ENCODE measurements around the gene CHRNA3. TPM values are rescaled to one million over a fixed set of nuclear protein-coding genes. Genes with fewer than 3 reads are reported as not detected.

Gene CHRNA3
- total and polyA plus RNA-seq, 7 donors = 0.23 to 13.8 (median 6.9) TPM

GRCh38 chr15:78633348-78633747 lies 12.6 kb upstream of the CHRNA3 start:
- intact Hi-C loops (cut with DNase I) = no loop called here
- no peak overlapping the region for H3K27ac ChIP-seq
- DNase-seq = no peak
- H3K9me3 ChIP-seq = no peaks in the 10 kb centered on the region
- no peaks in the 10 kb centered on the region for H3K27me3 ChIP-seq
- 88 to 94% methylated on average over 2 of the region's 2 CpGs for WGBS, 2 donors
- TF ChIP-seq, protein P1, sequence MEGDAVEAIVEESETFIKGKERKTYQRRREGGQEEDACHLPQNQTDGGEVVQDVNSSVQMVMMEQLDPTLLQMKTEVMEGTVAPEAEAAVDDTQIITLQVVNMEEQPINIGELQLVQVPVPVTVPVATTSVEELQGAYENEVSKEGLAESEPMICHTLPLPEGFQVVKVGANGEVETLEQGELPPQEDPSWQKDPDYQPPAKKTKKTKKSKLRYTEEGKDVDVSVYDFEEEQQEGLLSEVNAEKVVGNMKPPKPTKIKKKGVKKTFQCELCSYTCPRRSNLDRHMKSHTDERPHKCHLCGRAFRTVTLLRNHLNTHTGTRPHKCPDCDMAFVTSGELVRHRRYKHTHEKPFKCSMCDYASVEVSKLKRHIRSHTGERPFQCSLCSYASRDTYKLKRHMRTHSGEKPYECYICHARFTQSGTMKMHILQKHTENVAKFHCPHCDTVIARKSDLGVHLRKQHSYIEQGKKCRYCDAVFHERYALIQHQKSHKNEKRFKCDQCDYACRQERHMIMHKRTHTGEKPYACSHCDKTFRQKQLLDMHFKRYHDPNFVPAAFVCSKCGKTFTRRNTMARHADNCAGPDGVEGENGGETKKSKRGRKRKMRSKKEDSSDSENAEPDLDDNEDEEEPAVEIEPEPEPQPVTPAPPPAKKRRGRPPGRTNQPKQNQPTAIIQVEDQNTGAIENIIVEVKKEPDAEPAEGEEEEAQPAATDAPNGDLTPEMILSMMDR (IDR thresholded peaks at IDR 0.05) = no peak
- TF ChIP-seq EP300 (IDR thresholded peaks at IDR 0.05) = no peak
- H3K36me3 ChIP-seq = no peaks in the 10 kb centered on the region
- no peak overlapping the region for H3K4me3 ChIP-seq
- peaks cover 0 to 4% (median 0%) of the 10 kb centered on the region in 4 donors for H3K4me1 ChIP-seq

- no peaks in the 10 kb centered on the region for H3K4me1 ChIP-seq
- intact Hi-C loops (cut with DNase I) = no loop called here
- no peaks in the 10 kb centered on the region for H3K27me3 ChIP-seq
- no peak overlapping the region for H3K27ac ChIP-seq
- H3K4me3 ChIP-seq = no peak overlapping the region
- DNase-seq = no peak
- TF ChIP-seq, protein P1 (IDR thresholded peaks at IDR 0.05) = no peak
- TF ChIP-seq POLR2AphosphoS5 (IDR thresholded peaks at IDR 0.05) (no peak), EP300 (IDR thresholded peaks at IDR 0.05) (no peak), POLR2A (IDR thresholded peaks at IDR 0.05) (no peak)
- 78 to 85% methylated on average over 9 of the region's 9 CpGs for WGBS, 2 donors
- no peaks in the 10 kb centered on the region for H3K9me3 ChIP-seq
- H3K36me3 ChIP-seq = no peaks in the 10 kb centered on the region
Measured at GRCh38 chr15:78630886-78631633, 10.3 kb upstream of the CHRNA3 start.

DNA sequence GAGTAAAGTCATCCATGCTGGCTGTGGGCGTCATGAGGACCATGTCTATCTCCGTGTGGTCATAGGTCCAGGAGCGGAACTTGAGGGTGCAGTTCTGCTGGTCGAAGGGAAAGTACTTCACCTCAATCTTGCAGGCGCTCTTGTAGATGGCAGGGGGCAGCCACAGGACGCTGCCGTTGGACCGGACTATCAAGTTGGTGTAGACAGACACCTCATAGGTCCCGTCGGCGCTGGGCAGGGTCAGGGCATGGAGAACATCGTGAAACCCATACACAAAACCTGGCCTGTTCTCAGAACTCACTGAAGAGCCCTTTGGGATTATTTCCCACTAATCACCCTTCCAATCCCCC lies 8.9 kb upstream of the CHRNA3 start:
- Histone ChIP-seq H3K9me3 (no peaks in the 10 kb centered on the region), H3K4me3 (no peak overlapping the region), H3K36me3 (no peaks in the 10 kb centered on the region), H3K27ac (no peak overlapping the region), H3K4me1 (no peaks in the 10 kb centered on the region), H3K27me3 (no peaks in the 10 kb centered on the region)
- no peak for DNase-seq
- 94 to 95% methylated on average over 12 of the region's 12 CpGs for WGBS, 2 donors
- TF ChIP-seq, protein P1 (IDR thresholded peaks at IDR 0.05) = no peak
- TF ChIP-seq EP300 (IDR thresholded peaks at IDR 0.05) (no peak), POLR2AphosphoS5 (IDR thresholded peaks at IDR 0.05) (no peak), POLR2A (IDR thresholded peaks at IDR 0.05) (no peak)
- intact Hi-C loops (cut with DNase I) = no loop called here

DNA sequence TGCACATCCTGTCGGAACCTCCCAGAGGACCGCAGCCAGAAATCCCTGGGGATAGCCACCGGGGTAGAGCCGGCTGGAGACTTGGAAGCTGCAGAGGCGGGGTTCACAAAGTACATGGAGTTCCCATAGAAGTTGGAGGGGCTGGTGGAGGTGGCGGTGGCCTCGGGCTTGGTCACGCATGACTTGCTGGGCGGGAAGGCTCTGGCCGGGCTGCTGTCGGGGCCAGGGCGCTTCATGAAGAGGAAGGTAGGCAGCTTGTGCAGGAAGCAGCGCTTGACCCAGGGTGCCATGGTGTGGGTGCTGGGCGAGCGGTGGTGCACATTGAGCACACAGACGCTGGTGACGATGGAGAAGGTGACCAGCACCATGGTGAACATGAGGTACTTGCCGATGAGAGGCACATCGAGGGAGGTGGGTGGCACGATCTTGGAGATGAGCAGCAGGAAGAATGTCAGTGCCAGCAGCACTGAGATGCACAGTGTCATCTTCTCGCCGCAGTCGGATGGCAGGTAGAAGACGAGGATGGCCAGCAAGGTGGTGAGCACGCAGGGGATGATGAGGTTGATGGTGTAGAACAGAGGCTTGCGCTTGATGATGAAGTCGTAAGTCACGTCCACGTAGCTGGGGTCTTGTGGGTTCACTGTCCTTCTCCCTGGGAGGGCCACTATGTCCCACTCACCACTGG lies 8.4 kb upstream of the CHRNA3 start:
- WGBS, 2 donors = 92 to 93% methylated on average over 29 of the region's 29 CpGs
- H3K27ac ChIP-seq = no peak overlapping the region
- H3K4me3 ChIP-seq = no peak overlapping the region
- DNase-seq = no peak
- no peaks in the 10 kb centered on the region for H3K27me3 ChIP-seq
- no peaks in the 10 kb centered on the region for H3K36me3 ChIP-seq
- H3K9me3 ChIP-seq = no peaks in the 10 kb centered on the region
- TF ChIP-seq POLR2A (IDR thresholded peaks at IDR 0.05) (no peak), POLR2AphosphoS5 (IDR thresholded peaks at IDR 0.05) (no peak), EP300 (IDR thresholded peaks at IDR 0.05) (no peak)
- TF ChIP-seq, protein P1 (IDR thresholded peaks at IDR 0.05) = no peak
- intact Hi-C loops (cut with DNase I) = no loop called here
- H3K4me1 ChIP-seq = no peaks in the 10 kb centered on the region
